PC-9 (cell line): ENCODE results near the gene C22orf39. TPM values are rescaled to one million over a fixed set of nuclear protein-coding genes. Genes with fewer than 3 reads are reported as not detected.

ENCODE experiments used
- BruUV-seq: library from RNA; stranded (reverse); fragments of 400-500 nt; replicated peaks from 2 replicates; lab custom pipeline; 2021; lab: Mats Ljungman, UMichigan
- CTCF ChIA-PET: fragments of 300-600 bp; sonication (Branson Sonifier 250); formaldehyde crosslinking; loops from one replicate; lab custom pipeline; 2022; ENCODE audit warnings: antibody characterized with exemption; lab: Charles Lee
- POLR2A ChIA-PET: fragments of 300-600 bp; sonication (Branson Sonifier 250); formaldehyde crosslinking; loops from one replicate; lab custom pipeline; 2022; ENCODE audit warnings: antibody characterized with exemption; ENCODE audit not compliant: unreplicated experiment; lab: Charles Lee
- DNase-seq, 2 experiments: peaks; one replicate each; pipeline versions ENCODE4 v3.0.0 to v3.0.0-alpha.2; 2015 to 2022; ENCODE audit warnings: mixed read lengths in 1 of 2
- H2AFZ ChIP-seq: fragments of 200-600 bp; sonication (generic); 2 replicates; pipeline ENCODE4 v1.8.1; 2017; ENCODE audit warnings: antibody characterized with exemption
- H3F3A ChIP-seq: fragments of 200-600 bp; sonication (generic); 2 replicates; pipeline ENCODE4 v1.8.1; 2017; ENCODE audit warnings: antibody characterized with exemption, mild to moderate bottlenecking, low read depth; ENCODE audit not compliant: insufficient read depth
- H3K27ac ChIP-seq: fragments of 200-600 bp; sonication (generic); 2 replicates; pipeline ENCODE4 v1.6.1; 2016; ENCODE audit warnings: mixed run types
- H3K27me3 ChIP-seq: fragments of 200-600 bp; sonication (generic); 2 replicates; pipeline ENCODE4 v1.6.1; 2016; ENCODE audit warnings: low read depth, mixed run types; ENCODE audit not compliant: insufficient read depth
- H3K36me3 ChIP-seq: fragments of 200-600 bp; sonication (generic); 2 replicates; pipeline ENCODE4 v1.6.1; 2016; ENCODE audit warnings: low read depth, mixed run types
- H3K4me1 ChIP-seq: fragments of 200-600 bp; sonication (generic); replicated peaks from 2 replicates; pipeline ENCODE4 v1.6.1; 2016; ENCODE audit warnings: mixed run types; ENCODE audit not compliant: insufficient read depth
- H3K4me2 ChIP-seq: fragments of 200-600 bp; sonication (generic); 2 replicates; pipeline ENCODE4 v1.6.1; 2017; ENCODE audit warnings: mixed run types
- H3K4me3 ChIP-seq: fragments of 200-600 bp; sonication (generic); 2 replicates; pipeline ENCODE4 v1.6.1; 2016; ENCODE audit warnings: mixed run types
- H3K79me2 ChIP-seq: fragments of 200-600 bp; sonication (generic); 2 replicates; pipeline ENCODE4 v1.6.1; 2017; ENCODE audit warnings: low read depth, mixed run types
- H3K9me2 ChIP-seq: fragments of 200-600 bp; sonication (generic); 2 replicates; pipeline ENCODE4 v1.8.1; 2017; ENCODE audit warnings: mild to moderate bottlenecking; ENCODE audit not compliant: insufficient read depth
- H3K9me3 ChIP-seq: fragments of 200-600 bp; sonication (generic); 2 replicates; pipeline ENCODE4 v1.8.1; 2016; ENCODE audit warnings: low read depth; ENCODE audit not compliant: insufficient read depth
- H4K20me1 ChIP-seq: fragments of 200-600 bp; sonication (generic); 2 replicates; pipeline ENCODE4 v1.8.1; 2017; ENCODE audit not compliant: insufficient read depth
- CTCF ChIP-seq: fragments of 200-600 bp; sonication (generic); conservative IDR thresholded peaks from 2 replicates; pipeline ENCODE4 v1.6.1; 2017; ENCODE audit warnings: mixed run types, antibody characterized with exemption, mild to moderate bottlenecking, moderate library complexity
- EZH2 ChIP-seq: fragments of 200-600 bp; sonication (generic); IDR thresholded peaks from 2 replicates; pipeline ENCODE4 v1.8.0; 2017; ENCODE audit warnings: antibody characterized with exemption, low read depth
- intact Hi-C: fragments of 100-400 bp; cut with micrococcal nuclease; formaldehyde crosslinking; loops from one replicate; pipeline ENCODE4 v1.10.0; 2022; ENCODE audit not compliant: unreplicated experiment
- total RNA-seq: library from RNA; stranded (reverse); gene quantifications from 2 replicates; pipeline ENCODE4 v1.2.3, GENCODE V29; 2021

Gene C22orf39
- total RNA-seq, 1 experiment from 2014 or later = 12.3 TPM

GRCh38 chr22:19449422-19449767 is 1.9 kb upstream of the C22orf39 start:
- no peak for DNase-seq
- no TSS peak for BruUV-seq
- Histone ChIP-seq H3K9me3 (no peaks in the 10 kb centered on the region), H3K36me3 (no peaks in the 10 kb centered on the region), H2AFZ (no peak overlapping the region), H3F3A (no peaks in the 10 kb centered on the region; the same call in 1 of the 2 replicates), H3K27ac (no peak overlapping the region), H3K4me3 (no peak overlapping the region), H3K4me2 (no peak overlapping the region), H3K79me2 (peaks cover 20% of the 10 kb centered on the region), H3K4me1 (peaks cover 5% of the 10 kb centered on the region), H3K27me3 (no peaks in the 10 kb centered on the region), H3K9me2 (no peaks in the 10 kb centered on the region), H4K20me1 (no peaks in the 10 kb centered on the region)
- ChIA-PET CTCF (no interaction called here), POLR2A (no interaction called here)
- TF ChIP-seq EZH2 (no peak), CTCF (no peak)
- intact Hi-C loops = no loop called here

- Histone ChIP-seq H3K9me2 (no peaks in the 10 kb centered on the region), H4K20me1 (no peaks in the 10 kb centered on the region), H3K4me3 (no peak overlapping the region), H3K79me2 (peaks cover 20% of the 10 kb centered on the region), H3K27ac (no peak overlapping the region), H3K9me3 (no peaks in the 10 kb centered on the region), H3K36me3 (no peaks in the 10 kb centered on the region), H3K27me3 (no peaks in the 10 kb centered on the region), H3K4me2 (0 out of 2 replicates have a peak overlapping the region, but pooled peaks have one; percentile 87), H2AFZ (no peak overlapping the region), H3K4me1 (peaks cover 5% of the 10 kb centered on the region), H3F3A (no peaks in the 10 kb centered on the region; the same call in 1 of the 2 replicates)
- intact Hi-C loops = no loop called here
- DNase-seq = no peak
- no TSS peak for BruUV-seq
- ChIA-PET POLR2A (no interaction called here), CTCF (no interaction called here)
- TF ChIP-seq CTCF (no peak), EZH2 (no peak)
Observed at GRCh38 chr22:19448739-19449421, 1.4 kb upstream of the C22orf39 start.

GRCh38 chr22:19448076-19448607 is 631 bp upstream of the C22orf39 start:
- Histone ChIP-seq H3K27me3 (no peaks in the 10 kb centered on the region), H2AFZ (peak overlapping the region; percentile 85), H3K79me2 (peaks cover 20% of the 10 kb centered on the region), H3K9me2 (no peaks in the 10 kb centered on the region), H3K36me3 (no peaks in the 10 kb centered on the region), H3K4me2 (peak overlapping the region; percentile 87), H3K9me3 (no peaks in the 10 kb centered on the region), H3K27ac (0 out of 2 replicates have a peak overlapping the region, but pooled peaks have one; percentile 32), H3F3A (no peaks in the 10 kb centered on the region; the same call in 1 of the 2 replicates), H3K4me3 (peak overlapping the region; percentile 87), H4K20me1 (no peaks in the 10 kb centered on the region), H3K4me1 (peaks cover 5% of the 10 kb centered on the region)
- ChIA-PET POLR2A (no interaction called here), CTCF (no interaction called here)
- no peak for TF ChIP-seq EZH2
- no peak for TF ChIP-seq CTCF
- BruUV-seq = no TSS peak
- intact Hi-C loops = no loop called here
- peak in 1 of 2 experiments; percentile 10 for DNase-seq
